RWPE1 (cell line): ENCODE results near the gene KCNIP2.

Experiments used
- CTCF ChIA-PET: fragments of 350-600 bp; sonication (Branson Sonifier 250); formaldehyde crosslinking; extraction: SDS; loops from one replicate; lab custom pipeline; 2021; lab: Yijun Ruan, JAX
- POLR2A ChIA-PET: fragments of 400-600 bp; formaldehyde crosslinking; extraction: SDS; loops from one replicate; lab custom pipeline; 2020; ENCODE audit warnings: antibody characterized with exemption; ENCODE audit not compliant: low non-redundant PET; lab: Yijun Ruan, JAX
- DNase-seq: peaks from one replicate; pipeline ENCODE4 v3.0.0; 2012; ENCODE audit warnings: low spot score
- H3K27ac ChIP-seq: fragments of 450-650 bp; 2 replicates; pipeline ENCODE4 v1.5.1; 2017
- CTCF ChIP-seq: fragments of 450-650 bp; conservative IDR thresholded peaks from 2 replicates; pipeline ENCODE4 v1.5.1; 2017; ENCODE audit warnings: low read depth, mild to moderate bottlenecking

The KCNIP2 gene

DNA sequence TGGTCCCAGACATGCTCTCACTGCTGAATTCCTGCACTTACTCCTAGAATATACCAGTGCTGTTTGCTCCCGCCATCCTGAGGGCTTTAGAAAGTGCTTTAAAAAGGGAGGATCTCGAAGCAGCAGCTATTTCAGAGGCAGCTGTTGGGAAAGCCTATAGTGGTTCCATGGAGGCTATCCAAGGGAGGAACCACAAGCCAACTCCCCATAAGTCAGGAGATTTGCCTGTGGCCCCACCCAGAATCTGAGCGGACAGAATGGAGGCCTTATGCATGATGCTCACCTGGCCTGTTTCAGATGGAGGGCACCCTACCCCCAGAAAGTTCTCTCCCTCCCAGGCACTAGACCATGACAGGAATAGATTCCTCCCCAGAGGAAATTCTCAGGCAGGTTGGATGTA, 2.3 kb upstream of the KCNIP2 start:
- ChIA-PET POLR2A (no interaction called here), CTCF (interaction anchor here (0.6 to 1.0 kb wide), 2 partner anchors 10 to 230 kb away, joined by 3 read pairs; no protein-coding TSS in a partner anchor)
- no peak overlapping the region for H3K27ac ChIP-seq
- no peak for DNase-seq
- no peak for TF ChIP-seq CTCF

DNA sequence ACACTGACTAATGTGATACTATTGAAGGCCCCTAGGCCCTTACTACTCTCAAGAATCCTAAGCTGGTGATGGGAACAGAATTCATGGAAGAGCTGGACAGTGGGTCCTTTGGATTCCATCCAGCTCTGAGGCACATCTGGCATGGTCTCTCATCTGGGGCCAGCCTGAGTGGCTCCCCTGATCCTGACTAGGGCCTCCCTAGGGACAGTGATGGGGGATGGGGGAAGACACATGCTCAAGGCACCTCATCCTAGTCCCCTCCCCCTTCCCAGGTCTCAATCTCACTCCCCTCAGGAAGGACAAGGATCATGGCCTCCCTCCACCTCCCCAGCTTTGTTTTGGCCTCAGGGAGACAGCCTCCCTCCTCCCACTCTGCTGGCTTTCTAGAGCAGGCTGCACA, 1.8 kb downstream of the KCNIP2 start:
- no peak for TF ChIP-seq CTCF
- POLR2A ChIA-PET, result interaction anchor here (1.3 kb wide), 1 partner anchor 168 kb away, joined by 3 read pairs; no protein-coding TSS in a partner anchor
- no peak for DNase-seq

GRCh38 chr10:101840741-101841453, 2.7 kb downstream of the KCNIP2 start:
- CTCF ChIA-PET, result interaction anchor here (0.6 to 3.2 kb wide), 41 partner anchors 8 to 627 kb away, joined by 3 to 67 read pairs (median 4); partner anchors contain the start of gene OGA
- POLR2A ChIA-PET, result interaction anchor here (1.3 kb wide), 1 partner anchor 169 kb away, joined by 3 read pairs; no protein-coding TSS in a partner anchor
- DNase-seq, result peak; percentile 79
- TF ChIP-seq CTCF, result peak; percentile 91
- H3K27ac ChIP-seq, result no peak overlapping the region

More for the DNA sequence above, 1.8 kb downstream of the KCNIP2 start:
- CTCF ChIA-PET, result interaction anchor here (0.7 to 3.2 kb wide), 15 partner anchors 10 to 630 kb away, joined by 3 to 67 read pairs (median 8); no protein-coding TSS in a partner anchor
- H3K27ac ChIP-seq, result no peak overlapping the region

DNA sequence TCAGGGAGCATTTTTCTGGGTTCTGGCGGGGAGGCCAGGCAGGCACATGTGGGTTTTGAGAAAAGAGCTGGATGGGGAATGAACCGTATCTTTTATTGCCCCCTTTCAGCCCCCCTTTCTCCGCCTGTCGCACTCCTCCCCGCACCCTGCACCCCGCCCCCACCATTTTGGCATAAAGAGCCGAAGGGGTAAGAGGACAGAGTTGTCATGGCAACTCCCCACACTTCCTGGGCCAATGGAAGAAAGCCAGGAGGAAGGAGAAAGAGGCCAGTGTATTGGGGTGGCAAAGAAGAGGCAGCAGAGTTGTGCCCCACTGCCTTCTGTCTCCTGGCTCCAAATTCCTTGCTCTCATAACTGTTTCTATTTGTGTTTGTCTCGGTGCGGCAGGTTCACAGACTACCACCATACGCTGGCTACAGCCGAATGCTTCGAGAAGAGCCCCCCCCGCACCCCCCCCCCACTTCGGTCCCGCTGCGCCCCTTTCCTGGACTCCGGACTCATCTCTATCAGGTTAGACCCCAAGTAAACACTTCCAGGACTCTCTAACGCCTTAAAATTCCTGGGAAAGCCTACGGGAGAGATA, 3.4 kb downstream of the KCNIP2 start:
- H3K27ac ChIP-seq, result no peak overlapping the region
- no peak for DNase-seq
- no peak for TF ChIP-seq CTCF
- CTCF ChIA-PET, result interaction anchor here (0.6 to 3.2 kb wide), 29 partner anchors 9 to 318 kb away, joined by 3 to 67 read pairs (median 5); partner anchors contain the start of gene OGA
- POLR2A ChIA-PET, result interaction anchor here (0.7 to 1.3 kb wide), 2 partner anchors 169 to 170 kb away, joined by 3 read pairs; no protein-coding TSS in a partner anchor

DNA sequence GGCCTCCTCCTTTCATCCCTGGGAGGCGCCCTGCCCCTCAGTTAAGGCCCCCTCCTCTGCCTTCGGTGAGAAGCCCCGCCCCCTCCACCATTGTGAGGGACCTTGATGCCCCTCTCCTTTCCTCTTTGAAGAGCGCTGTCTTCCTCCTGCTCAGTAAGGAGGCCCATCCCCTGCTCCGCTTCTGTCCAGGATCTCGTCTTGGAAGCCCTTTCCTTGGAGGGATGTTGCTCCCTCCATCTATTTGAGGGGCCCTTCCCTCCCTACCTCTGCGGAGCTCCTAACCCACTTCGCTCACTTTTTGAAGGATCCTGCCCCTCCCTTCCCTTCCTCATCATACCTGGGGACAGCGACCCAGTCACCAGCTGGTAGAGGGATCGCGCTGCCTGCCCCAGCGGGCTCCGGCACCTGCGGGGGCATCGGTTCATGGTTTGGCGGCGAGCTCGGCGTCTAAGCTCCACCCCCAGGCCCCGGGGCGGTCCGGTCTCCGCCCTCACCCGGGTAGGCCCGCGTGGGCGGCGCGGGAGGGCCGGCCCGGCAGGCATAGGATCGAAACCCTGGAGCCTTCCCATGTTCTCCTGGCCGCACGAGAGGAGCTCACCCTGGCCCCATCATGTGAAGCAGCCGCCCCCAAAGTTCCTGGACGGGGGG, 4.1 kb downstream of the KCNIP2 start:
- no peak overlapping the region for H3K27ac ChIP-seq
- CTCF ChIA-PET, result interaction anchor here (1.0 to 3.2 kb wide), 6 partner anchors 9 to 233 kb away, joined by 3 to 67 read pairs (median 16); no protein-coding TSS in a partner anchor
- POLR2A ChIA-PET, result interaction anchor here (0.7 kb wide), 1 partner anchor 170 kb away, joined by 3 read pairs; no protein-coding TSS in a partner anchor
- no peak for TF ChIP-seq CTCF
- peak; percentile 77 for DNase-seq

DNA sequence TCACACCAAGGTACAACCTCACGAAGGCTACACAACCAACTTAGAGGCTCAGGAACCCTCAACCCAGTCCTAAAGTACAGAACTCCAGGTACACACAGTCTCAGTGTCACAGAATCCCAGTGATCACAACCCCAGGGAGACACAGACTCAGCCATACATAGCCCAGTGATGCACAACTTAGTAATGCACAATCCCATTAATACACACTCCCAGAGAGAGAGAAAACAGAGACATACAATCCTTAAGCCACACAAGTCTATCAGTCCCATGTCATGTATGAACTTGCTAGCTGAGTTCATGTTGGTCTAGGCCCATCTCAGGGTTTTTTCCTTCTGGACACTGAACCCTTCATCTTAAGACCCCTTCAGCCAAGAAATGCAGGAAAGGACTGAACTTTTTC, 4.6 kb downstream of the KCNIP2 start:
- POLR2A ChIA-PET, result no interaction called here
- DNase-seq, result no peak
- CTCF ChIA-PET, result interaction anchor here (2.3 to 3.2 kb wide), 2 partner anchors 16 to 170 kb away, joined by 9 to 67 read pairs; no protein-coding TSS in a partner anchor
- TF ChIP-seq CTCF, result no peak
- no peak overlapping the region for H3K27ac ChIP-seq
